GM21367 (cell line): Measurements from ENCODE around the gene TEC.

Experiments
- ATAC-seq: cut with Tn5 transposase; IDR thresholded peaks from one replicate; pipeline ENCODE4 v1.9.1; 2021; ENCODE audit not compliant: unreplicated experiment

Gene TEC

GRCh38 chr4:48093991-48094416 is 175.6 kb downstream of the TEC start:
- no peak for ATAC-seq

GRCh38 chr4:48090621-48091020 is 179.0 kb downstream of the TEC start:
- ATAC-seq: no peak

GRCh38 chr4:48085821-48086589 is 183.6 kb downstream of the TEC start:
- no peak for ATAC-seq
